IMR-90 (cell line): ENCODE measurements around the gene KCNAB2. TPM values are rescaled to one million over a fixed set of nuclear protein-coding genes. Genes with fewer than 3 reads are reported as not detected.

Experiments
- ATAC-seq: fragments of 200-7000 bp; cut with Tn5 transposase; 2 replicates; pipeline ENCODE4 v1.9.1; 2020; ENCODE audit warnings: low read depth, mild to moderate bottlenecking, moderate library complexity
- BruUV-seq: library from RNA; stranded (reverse); fragments of 400-500 nt; replicated peaks from 2 replicates; lab custom pipeline; 2021; lab: Mats Ljungman, UMichigan
- CTCF ChIA-PET: fragments of 300-600 bp; formaldehyde crosslinking; extraction: SDS; loops from one replicate; lab custom pipeline; 2021; ENCODE audit warnings: antibody characterized with exemption; lab: Yijun Ruan, JAX
- POLR2A ChIA-PET: fragments of 300-600 bp; sonication (Branson Sonifier 250); formaldehyde crosslinking; loops from one replicate; lab custom pipeline; 2022; ENCODE audit warnings: antibody characterized with exemption; ENCODE audit not compliant: unreplicated experiment; lab: Charles Lee
- DNase-seq: peaks from one replicate; pipeline ENCODE4 v3.0.0; 2013
- H2AFZ ChIP-seq: replicated peaks from 2 replicates; pipeline ENCODE3; 2013; ENCODE audit warnings: low read length, mild to moderate bottlenecking; ENCODE audit not compliant: poor library complexity
- H2AK5ac ChIP-seq: 2 replicates; pipeline ENCODE4 v1.6.1; 2013; ENCODE audit warnings: low read depth, low read length, inconsistent platforms
- H2AK9ac ChIP-seq: replicated peaks from 2 replicates; pipeline ENCODE3; 2013; ENCODE audit warnings: mild to moderate bottlenecking, low read depth, low read length, moderate library complexity; ENCODE audit not compliant: poor library complexity
- H2BK120ac ChIP-seq: 2 replicates; pipeline ENCODE4 v1.6.1; 2013; ENCODE audit warnings: low read depth, low read length, inconsistent platforms
- H2BK15ac ChIP-seq: 3 replicates; pipeline ENCODE4 v1.6.1; 2013; ENCODE audit warnings: low read depth, low read length, inconsistent platforms
- H2BK20ac ChIP-seq: 2 replicates; pipeline ENCODE4 v1.6.1; 2013; ENCODE audit warnings: low read depth, mild to moderate bottlenecking, inconsistent platforms, low read length, moderate library complexity
- H2BK5ac ChIP-seq: 2 replicates; pipeline ENCODE4 v1.6.1; 2013; ENCODE audit warnings: mild to moderate bottlenecking, low read depth, low read length, inconsistent platforms; ENCODE audit not compliant: poor library complexity, severe bottlenecking
- H3K14ac ChIP-seq: replicated peaks from 2 replicates; pipeline ENCODE4 v1.6.1; 2013; ENCODE audit warnings: low read depth, low read length, inconsistent platforms
- H3K18ac ChIP-seq: 2 replicates; pipeline ENCODE4 v1.6.1; 2013; ENCODE audit warnings: low read depth, low read length, control low read depth
- H3K23ac ChIP-seq: 2 replicates; pipeline ENCODE4 v1.6.1; 2013; ENCODE audit warnings: low read depth, low read length, inconsistent platforms
- H3K27ac ChIP-seq: 2 replicates; pipeline ENCODE4 v1.5.1; 2013; ENCODE audit warnings: mild to moderate bottlenecking, control low read depth, low read length; ENCODE audit not compliant: insufficient read depth
- H3K27me3 ChIP-seq: 2 replicates; pipeline ENCODE4 v1.6.1; 2013; ENCODE audit warnings: low read length; ENCODE audit not compliant: control insufficient read depth, insufficient read depth
- H3K36me3 ChIP-seq: 2 replicates; pipeline ENCODE4 v1.6.1; 2013; ENCODE audit warnings: low read length, mixed read lengths; ENCODE audit not compliant: control insufficient read depth, insufficient read depth
- H3K4ac ChIP-seq: 2 replicates; pipeline ENCODE4 v1.6.1; 2013; ENCODE audit warnings: low read depth, low read length, inconsistent platforms
- H3K4me1 ChIP-seq: 2 replicates; pipeline ENCODE4 v1.6.1; 2013; ENCODE audit warnings: low read length, mixed read lengths; ENCODE audit not compliant: control insufficient read depth, insufficient read depth
- H3K4me2 ChIP-seq: 2 replicates; pipeline ENCODE4 v1.6.1; 2013; ENCODE audit warnings: low read depth, mild to moderate bottlenecking, control low read depth, low read length, moderate library complexity
- H3K4me3 ChIP-seq: 2 replicates; pipeline ENCODE4 v1.5.1; 2013; ENCODE audit warnings: low read depth, mild to moderate bottlenecking, control low read depth, low read length, moderate library complexity; ENCODE audit not compliant: insufficient read depth
- H3K56ac ChIP-seq: 2 replicates; pipeline ENCODE4 v1.6.1; 2013; ENCODE audit warnings: low read length, inconsistent platforms; ENCODE audit not compliant: insufficient read depth; ENCODE audit errors: extremely low read depth
- H3K79me1 ChIP-seq, 2 experiments: 2 replicates each; pipeline ENCODE4 v1.6.1; 2013; ENCODE audit warnings: low read length in 2 of 2, inconsistent platforms in 1 of 2, low read depth in 1 of 2
- H3K9ac ChIP-seq: 2 replicates; pipeline ENCODE4 v1.6.1; 2013; ENCODE audit warnings: low read depth, low read length, control low read depth
- H3K9me1 ChIP-seq: 2 replicates; pipeline ENCODE4 v1.6.1; 2013; ENCODE audit warnings: low read length, inconsistent platforms; ENCODE audit not compliant: insufficient read depth
- H3K9me3 ChIP-seq: 2 replicates; pipeline ENCODE4 v1.6.1; 2013; ENCODE audit warnings: low read length; ENCODE audit not compliant: control insufficient read depth, insufficient read depth
- H4K20me1 ChIP-seq: 2 replicates; pipeline ENCODE4 v1.6.1; 2013; ENCODE audit warnings: low read length, inconsistent platforms; ENCODE audit not compliant: insufficient read depth
- H4K5ac ChIP-seq: 2 replicates; pipeline ENCODE4 v1.6.1; 2013; ENCODE audit warnings: mild to moderate bottlenecking, low read depth, low read length, control low read depth
- H4K8ac ChIP-seq, 2 experiments: 2 replicates each; pipeline ENCODE4 v1.6.1; 2013; ENCODE audit warnings: low read depth in 2 of 2, low read length in 2 of 2, control low read depth in 1 of 2, inconsistent platforms in 1 of 2
- H4K91ac ChIP-seq: 2 replicates; pipeline ENCODE4 v1.6.1; 2013; ENCODE audit warnings: low read depth, low read length, inconsistent platforms; ENCODE audit not compliant: insufficient read depth
- CEBPB ChIP-seq: IDR thresholded peaks from 2 replicates; pipeline ENCODE4 v1.6.1; 2012; ENCODE audit warnings: low read depth, low read length, improper control_type of control experiment
- CHD1 ChIP-seq: IDR thresholded peaks from 2 replicates; pipeline ENCODE4 v1.6.1; 2012; ENCODE audit warnings: low read depth, low read length, improper control_type of control experiment
- FOS ChIP-seq: fragments of 150-350 bp; IDR thresholded peaks from 2 replicates; pipeline ENCODE4 v1.6.1; 2016; ENCODE audit warnings: low read depth, low read length
- MXI1 ChIP-seq: IDR thresholded peaks from 2 replicates; pipeline ENCODE4 v1.6.1; 2012; ENCODE audit warnings: low read depth, mild to moderate bottlenecking, low read length, moderate library complexity, borderline replicate concordance
- POLR2A ChIP-seq: IDR thresholded peaks from 2 replicates; pipeline ENCODE4 v1.6.1; 2012; ENCODE audit warnings: mild to moderate bottlenecking, low read depth, low read length
- RAD21 ChIP-seq: IDR thresholded peaks from 2 replicates; pipeline ENCODE4 v1.6.1; 2012; ENCODE audit warnings: low read length, improper control_type of control experiment
- RCOR1 ChIP-seq: IDR thresholded peaks from 2 replicates; pipeline ENCODE4 v1.6.1; 2012; ENCODE audit warnings: mild to moderate bottlenecking, low read length, improper control_type of control experiment; ENCODE audit not compliant: insufficient replicate concordance
- RFX5 ChIP-seq: IDR thresholded peaks from 2 replicates; pipeline ENCODE4 v1.8.0; 2012; ENCODE audit warnings: low read depth, mild to moderate bottlenecking, low read length, moderate library complexity
- SMC3 ChIP-seq: fragments of 150-350 bp; IDR thresholded peaks from 2 replicates; pipeline ENCODE4 v1.6.1; 2016; ENCODE audit warnings: low read depth, mild to moderate bottlenecking, antibody characterized with exemption, low read length, moderate library complexity
- WGBS, 2 experiments: methylation state at CpG; one replicate each; pipeline versions ENCODE4 v1.1.5 to v1.1.7; 2013; ENCODE audit warnings: missing lambda C conversion rate in 2 of 2; ENCODE audit not compliant: insufficient read length in 1 of 2; ENCODE audit errors: extremely low coverage in 2 of 2; 5-methylcytosine and 5-hydroxymethylcytosine counted together
- dilution Hi-C: fragments of 300-500 bp; cut with HindIII; formaldehyde crosslinking; loops from one replicate; pipeline ENCODE4 v1.14.3; 2018; ENCODE audit warnings: low sequenced_read_pairs; ENCODE audit not compliant: unreplicated experiment
- in situ Hi-C: fragments of 300-500 bp; cut with MboI; formaldehyde crosslinking; loops from 3 replicates; pipeline ENCODE4 v1.14.3; 2019; ENCODE audit warnings: low sequenced_read_pairs, inconsistent platforms, mixed read lengths
- intact Hi-C: fragments of 100-400 bp; cut with micrococcal nuclease; formaldehyde crosslinking; loops from 2 replicates; pipeline ENCODE4 v1.10.0; 2022
- polyA plus RNA-seq, 3 experiments: library from polyadenylated mRNA; depleted of rRNA; stranded (reverse); fragments of >200 nt; gene quantifications; 2 replicates each; pipeline ENCODE4 v1.2.3, GENCODE V29; 2012; ENCODE audit warnings: low replicate concordance in 1 of 3
- total RNA-seq: library from RNA; depleted of rRNA; stranded (reverse); fragments of >200 nt; gene quantifications from 2 replicates; pipeline ENCODE4 v1.2.3, GENCODE V29; 2012
- TF ChIP-seq, protein P1 (sequence below): conservative IDR thresholded peaks from 2 replicates; pipeline ENCODE4 v1.5.1; 2012; ENCODE audit warnings: mild to moderate bottlenecking, low read depth, low read length, improper control_type of control experiment

Gene KCNAB2
- total and polyA plus RNA-seq, 2 of the 4 experiments (the other 2 are of a cell fraction) = 1.3 to 4.2 TPM

DNA sequence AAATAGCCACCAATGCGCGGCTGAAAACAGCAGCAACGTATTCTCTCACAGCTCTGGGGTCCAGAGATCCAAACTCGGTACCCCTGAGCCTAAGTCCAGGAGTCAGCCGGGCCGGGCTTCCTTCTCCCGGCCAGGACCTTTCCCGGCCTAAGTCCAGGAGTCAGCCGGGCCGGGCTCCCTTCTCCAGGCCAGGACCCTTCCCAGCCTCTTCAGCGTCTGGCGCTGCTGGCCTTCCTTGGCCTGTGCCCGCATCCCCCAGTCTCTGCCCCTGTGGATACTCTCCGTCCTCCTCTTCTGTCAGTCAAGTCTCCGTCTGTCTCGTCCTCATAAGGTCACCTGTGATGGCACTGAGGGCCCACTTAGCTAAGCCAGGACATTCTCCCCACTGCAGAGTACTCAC is 32.2 kb downstream of the KCNAB2 start:
- H3K36me3 ChIP-seq = no peaks in the 10 kb centered on the region
- no peak overlapping the region for H3K14ac ChIP-seq
- H3K56ac ChIP-seq = no peak overlapping the region
- no peaks in the 10 kb centered on the region for H3K9me1 ChIP-seq
- H3K9me3 ChIP-seq = no peaks in the 10 kb centered on the region
- in situ Hi-C loops = no loop called here
- H2AFZ ChIP-seq = no peak overlapping the region
- BruUV-seq = no TSS peak
- TF ChIP-seq, protein P1, sequence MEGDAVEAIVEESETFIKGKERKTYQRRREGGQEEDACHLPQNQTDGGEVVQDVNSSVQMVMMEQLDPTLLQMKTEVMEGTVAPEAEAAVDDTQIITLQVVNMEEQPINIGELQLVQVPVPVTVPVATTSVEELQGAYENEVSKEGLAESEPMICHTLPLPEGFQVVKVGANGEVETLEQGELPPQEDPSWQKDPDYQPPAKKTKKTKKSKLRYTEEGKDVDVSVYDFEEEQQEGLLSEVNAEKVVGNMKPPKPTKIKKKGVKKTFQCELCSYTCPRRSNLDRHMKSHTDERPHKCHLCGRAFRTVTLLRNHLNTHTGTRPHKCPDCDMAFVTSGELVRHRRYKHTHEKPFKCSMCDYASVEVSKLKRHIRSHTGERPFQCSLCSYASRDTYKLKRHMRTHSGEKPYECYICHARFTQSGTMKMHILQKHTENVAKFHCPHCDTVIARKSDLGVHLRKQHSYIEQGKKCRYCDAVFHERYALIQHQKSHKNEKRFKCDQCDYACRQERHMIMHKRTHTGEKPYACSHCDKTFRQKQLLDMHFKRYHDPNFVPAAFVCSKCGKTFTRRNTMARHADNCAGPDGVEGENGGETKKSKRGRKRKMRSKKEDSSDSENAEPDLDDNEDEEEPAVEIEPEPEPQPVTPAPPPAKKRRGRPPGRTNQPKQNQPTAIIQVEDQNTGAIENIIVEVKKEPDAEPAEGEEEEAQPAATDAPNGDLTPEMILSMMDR = no peak
- no peak for TF ChIP-seq MXI1
- TF ChIP-seq RFX5 = no peak
- TF ChIP-seq RAD21 = no peak
- TF ChIP-seq FOS = no peak
- no peak for TF ChIP-seq RCOR1
- no peak for TF ChIP-seq CEBPB
- TF ChIP-seq CHD1 = no peak
- TF ChIP-seq POLR2A = no peak
- no peak for TF ChIP-seq SMC3
- intact Hi-C loops = no loop called here
- H2BK15ac ChIP-seq = no peak overlapping the region
- H3K4me3 ChIP-seq = no peak overlapping the region
- H3K4ac ChIP-seq = no peak overlapping the region
- no peaks in the 10 kb centered on the region for H4K20me1 ChIP-seq
- ChIA-PET CTCF (no interaction called here), POLR2A (no interaction called here)
- H3K79me1 ChIP-seq = no peaks in the 10 kb centered on the region
- no peak for DNase-seq
- H3K18ac ChIP-seq = no peak overlapping the region
- H3K4me2 ChIP-seq = no peak overlapping the region
- no peak overlapping the region for H2BK20ac ChIP-seq
- no peak overlapping the region for H2BK5ac ChIP-seq
- no peak overlapping the region for H3K9ac ChIP-seq
- no peak overlapping the region for H4K91ac ChIP-seq
- H2BK120ac ChIP-seq = no peak overlapping the region
- H4K8ac ChIP-seq = no peak overlapping the region
- H3K27ac ChIP-seq = no peak overlapping the region
- dilution Hi-C loops = no loop called here
- H2AK5ac ChIP-seq = no peak overlapping the region
- 82% methylated on average over 12 of the region's 16 CpGs; no CpG with 5 or more reads in 1 of the 2 experiments for WGBS, 2 experiments
- no peaks in the 10 kb centered on the region for H3K4me1 ChIP-seq
- H3K27me3 ChIP-seq = peaks cover 12% of the 10 kb centered on the region; the same call in 1 of the 2 replicates
- no peak for ATAC-seq
- H4K5ac ChIP-seq = no peak overlapping the region
- H2AK9ac ChIP-seq = no peak overlapping the region
- no peak overlapping the region for H3K23ac ChIP-seq
